ENCODE data around the gene HAGHL.
"Not testable (repeated sequence)": the region's sequence is repeated elsewhere in the genome, so short reads cannot be mapped to it uniquely, and the experiment has no call there.

The HAGHL gene

DNA sequence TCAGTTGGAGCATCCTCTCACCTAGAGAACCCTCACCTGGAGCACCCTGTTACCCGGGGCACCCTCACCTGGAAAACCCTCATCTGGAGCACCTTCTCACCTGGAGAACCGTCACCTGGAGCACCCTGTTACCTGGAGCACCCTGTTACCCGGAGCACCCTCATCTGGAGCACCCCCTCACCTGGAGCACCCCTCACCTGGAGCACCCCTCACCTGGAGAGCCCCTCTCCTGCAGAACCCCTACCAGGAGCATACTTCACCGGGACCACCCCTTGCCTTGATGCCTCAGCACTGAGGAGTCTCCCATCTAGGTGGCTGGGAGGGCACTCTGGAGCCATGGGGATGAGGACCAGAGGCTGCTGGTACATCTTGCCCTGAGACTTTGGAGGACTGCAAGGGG, 17.9 kb upstream of the HAGHL start:
- no peak for DNase-seq

DNA sequence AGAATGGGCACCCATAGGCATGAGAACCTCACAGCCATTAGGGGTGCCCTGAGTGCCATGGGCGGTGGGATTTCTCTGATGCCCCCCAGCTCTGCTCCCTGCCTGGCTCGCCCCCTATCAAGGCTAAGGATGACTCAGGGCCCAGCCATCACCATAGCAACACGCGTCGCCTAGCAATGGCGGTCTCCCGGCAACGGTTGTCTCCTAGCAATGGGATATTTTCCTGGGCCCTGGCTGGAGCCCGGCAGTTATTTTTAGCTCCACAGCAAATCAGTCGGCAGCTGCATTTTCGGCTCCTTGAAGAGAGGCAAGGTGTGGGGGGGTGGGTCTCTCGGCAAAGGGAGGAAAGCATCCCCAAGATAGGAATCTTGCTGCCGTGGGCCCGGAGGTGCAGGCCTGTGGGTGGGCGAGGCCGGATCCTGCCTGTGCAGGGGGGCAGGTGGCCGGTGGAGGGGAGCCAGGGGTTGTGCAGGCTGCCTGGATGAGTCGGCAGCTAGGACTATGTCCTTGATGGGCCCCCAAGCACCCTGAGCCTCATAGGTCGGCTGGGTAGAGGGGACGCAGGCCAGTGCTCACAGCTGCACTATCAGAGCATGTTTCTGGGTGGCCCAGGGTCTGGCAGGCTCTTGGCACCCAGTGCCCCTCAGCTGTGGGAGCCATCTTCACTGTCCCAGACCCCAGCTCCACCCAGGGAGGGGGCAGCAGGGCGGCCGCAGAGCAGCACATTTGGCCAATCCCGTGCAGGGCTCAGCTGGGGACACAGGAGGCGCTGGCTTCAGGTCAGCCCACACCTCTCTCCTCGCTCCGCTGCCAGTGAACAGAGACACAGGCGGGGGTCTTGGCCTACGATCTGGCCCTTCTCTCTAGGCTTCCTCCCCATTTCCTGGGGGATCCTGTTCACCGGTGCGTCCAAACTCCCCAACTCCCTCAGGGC, 17.1 kb upstream of the HAGHL start:
- DNase-seq = peak; percentile 84

DNA sequence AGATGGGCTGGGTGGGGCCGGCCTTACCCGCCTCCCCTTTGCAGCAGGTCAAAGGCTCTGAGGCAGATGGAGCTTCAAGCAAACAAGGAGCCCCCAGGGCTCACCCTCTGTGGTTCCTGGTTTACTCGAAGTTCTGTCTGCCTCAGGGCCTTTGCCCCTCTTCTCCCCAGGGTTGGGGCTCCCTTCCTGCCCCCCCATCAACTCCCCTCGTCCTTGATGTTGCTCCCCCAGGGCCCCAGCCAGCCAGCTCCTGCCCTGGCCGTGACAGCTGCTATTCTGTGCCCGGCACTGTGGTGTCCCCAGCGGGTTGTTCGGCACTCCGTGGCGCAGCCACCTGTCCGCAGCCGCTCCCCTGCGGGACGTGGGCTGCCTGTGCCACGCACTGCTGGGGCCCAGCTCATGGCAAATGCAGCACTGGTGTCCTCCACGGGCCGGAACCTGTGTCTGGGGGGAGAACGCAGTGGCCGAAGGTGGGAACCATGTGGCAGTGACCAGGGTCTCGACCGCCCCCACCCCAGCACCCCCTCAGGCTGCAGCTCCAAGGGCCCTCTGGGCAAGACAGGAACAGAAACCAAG, 16.3 kb upstream of the HAGHL start:
- DNase-seq = no peak

DNA sequence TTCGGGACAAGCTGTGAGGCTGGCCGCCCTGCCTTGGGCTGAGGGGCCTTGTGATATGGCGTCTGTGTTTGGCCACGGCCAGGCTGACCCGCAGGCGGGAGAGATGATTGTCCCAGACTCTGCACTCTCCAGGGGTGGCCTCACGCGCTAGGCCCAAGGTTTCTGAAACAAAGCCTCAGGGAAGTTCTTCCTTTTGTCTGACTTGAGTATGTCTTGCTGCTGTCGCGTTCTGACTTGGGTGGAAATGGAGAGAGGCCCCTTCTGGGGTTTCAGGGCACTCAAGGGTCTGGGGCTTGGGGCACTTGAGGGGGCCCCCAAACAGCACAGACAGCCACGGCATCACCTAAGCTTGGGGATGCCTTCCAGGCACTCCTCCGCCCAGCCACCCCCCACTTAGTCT, 15.8 kb upstream of the HAGHL start:
- DNase-seq = no peak

DNA sequence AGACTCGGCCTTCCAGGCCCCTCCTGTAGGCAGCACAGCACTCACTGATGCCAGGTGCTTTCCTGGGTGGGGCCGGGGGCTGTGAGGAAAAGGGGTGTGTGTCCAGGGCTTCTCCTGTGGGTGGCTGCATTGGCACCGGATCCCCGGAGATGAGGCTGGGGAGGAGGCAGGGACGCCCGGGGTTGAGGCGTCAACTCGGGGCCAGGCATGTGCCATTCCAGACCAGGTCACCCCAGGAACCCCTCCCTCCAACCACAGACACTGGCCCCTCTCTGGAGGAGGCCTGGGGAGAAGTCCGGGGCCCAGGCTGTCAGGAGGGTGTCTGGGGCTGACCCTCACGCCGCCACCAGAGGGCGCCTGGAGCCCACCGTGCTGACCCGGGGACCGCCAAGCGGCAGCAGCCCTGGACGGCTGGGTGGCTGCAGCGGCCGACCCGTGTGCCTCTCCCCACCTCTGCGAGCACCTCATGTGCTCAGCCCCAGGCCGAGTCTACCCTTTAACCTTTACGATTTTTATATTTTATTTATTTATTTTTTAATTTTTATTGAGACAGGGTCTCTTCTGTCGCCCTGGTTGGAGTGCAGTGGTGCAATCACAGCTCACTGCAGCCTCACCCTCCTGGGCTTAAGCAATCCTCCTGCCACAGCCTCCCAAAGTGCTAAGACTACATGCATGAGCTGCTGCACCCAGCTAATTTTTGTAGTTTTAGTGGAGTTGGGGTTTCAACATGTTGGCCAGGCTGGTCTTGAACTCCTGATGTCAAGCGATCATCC, 15.2 kb upstream of the HAGHL start:
- no peak for DNase-seq

DNA sequence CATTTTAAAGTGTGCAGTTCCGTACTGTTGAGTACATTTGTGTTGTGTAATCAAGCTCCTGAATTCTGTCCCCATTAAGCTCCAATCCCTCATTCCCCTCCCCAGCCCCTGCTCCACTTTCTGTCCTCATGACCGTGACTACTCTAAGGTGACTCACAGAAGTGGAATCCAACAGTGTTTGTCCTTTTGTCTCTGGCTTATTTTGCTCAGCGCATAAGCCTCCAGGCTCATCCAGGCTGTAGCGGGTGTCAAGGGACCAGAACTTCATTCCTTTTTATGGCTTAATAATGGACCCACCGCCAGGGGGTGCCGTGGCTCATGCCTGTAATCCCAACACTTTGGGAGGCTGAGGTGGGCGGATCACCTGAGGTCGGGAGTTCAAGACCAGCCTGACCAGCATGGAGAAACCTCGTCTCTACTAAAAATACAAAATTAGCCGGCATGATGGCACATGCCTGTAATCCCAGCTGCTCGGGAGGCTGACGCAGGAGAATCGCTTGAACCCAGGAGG, 14.1 kb upstream of the HAGHL start:
- DNase-seq = not testable (repeated sequence)

DNA sequence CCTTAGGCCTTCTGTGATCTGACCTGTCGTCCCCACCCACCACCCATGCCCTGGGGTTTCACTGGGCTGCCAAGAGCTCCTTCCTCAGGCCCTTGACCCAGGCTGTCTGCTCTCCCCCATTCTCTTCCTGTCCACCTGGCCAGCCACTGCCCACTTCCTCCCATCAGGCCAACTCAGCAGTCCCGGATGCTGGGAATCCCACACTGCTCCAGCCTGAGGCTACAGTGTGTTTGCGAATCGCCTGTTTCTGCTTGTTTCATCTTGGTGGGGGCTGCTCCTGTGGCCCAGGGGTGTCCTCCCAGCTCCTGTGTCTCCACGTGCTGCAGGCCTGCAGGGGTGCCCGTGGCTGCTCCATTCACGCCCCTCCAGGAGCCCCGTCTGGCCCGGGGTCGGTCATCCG, 12.8 kb upstream of the HAGHL start:
- no peak for DNase-seq

DNA sequence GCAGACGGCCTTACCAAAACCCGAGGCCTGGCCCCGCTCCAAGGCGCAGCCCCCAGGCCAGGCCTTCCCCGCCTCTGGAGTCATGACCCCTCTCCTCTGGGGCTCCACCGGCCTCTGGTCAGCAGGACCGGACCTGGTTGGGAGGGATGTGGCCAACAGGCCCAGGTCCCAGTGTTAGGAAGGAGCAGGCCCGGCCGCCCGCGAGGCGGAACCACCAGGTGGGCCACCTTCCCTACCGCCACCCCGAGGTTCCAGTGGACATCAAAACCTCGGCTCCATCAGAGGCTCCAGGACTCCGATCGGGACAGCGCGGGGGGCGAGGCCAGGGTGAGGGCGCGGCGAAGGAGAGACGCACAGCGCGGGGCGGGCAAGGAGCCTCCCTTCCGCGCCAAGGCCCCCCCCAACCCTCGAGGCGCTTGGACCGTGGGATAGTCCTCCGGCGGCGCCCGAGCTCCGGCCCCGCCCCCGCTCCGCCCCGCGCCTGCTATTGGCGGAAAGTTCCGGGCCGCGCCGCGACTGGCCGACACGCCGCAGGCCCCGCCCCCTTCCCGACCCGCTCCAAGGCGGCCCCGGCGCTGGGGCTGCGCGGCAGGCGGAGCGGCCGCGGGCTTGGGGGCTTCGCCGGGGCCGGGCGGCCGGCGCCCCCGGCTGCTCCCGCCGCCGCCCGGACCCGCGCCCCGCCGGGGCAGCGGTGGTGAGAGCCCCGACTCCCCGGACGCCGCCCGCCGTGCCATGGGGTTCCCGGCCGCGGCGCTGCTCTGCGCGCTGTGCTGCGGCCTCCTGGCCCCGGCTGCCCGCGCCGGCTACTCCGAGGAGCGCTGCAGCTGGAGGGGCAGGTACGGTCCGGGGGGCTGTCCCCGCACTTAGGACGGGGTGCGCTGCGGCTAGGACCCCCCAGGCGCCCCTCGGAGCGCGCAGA, 12.1 kb upstream of the HAGHL start, which contains the start of gene METRN:
Gene METRN, plus strand, starts transcription at position 561 of the 919 bp plus-strand sequence. Its CDS starts 172 bp downstream, at position 733.
- no peak for DNase-seq

DNA sequence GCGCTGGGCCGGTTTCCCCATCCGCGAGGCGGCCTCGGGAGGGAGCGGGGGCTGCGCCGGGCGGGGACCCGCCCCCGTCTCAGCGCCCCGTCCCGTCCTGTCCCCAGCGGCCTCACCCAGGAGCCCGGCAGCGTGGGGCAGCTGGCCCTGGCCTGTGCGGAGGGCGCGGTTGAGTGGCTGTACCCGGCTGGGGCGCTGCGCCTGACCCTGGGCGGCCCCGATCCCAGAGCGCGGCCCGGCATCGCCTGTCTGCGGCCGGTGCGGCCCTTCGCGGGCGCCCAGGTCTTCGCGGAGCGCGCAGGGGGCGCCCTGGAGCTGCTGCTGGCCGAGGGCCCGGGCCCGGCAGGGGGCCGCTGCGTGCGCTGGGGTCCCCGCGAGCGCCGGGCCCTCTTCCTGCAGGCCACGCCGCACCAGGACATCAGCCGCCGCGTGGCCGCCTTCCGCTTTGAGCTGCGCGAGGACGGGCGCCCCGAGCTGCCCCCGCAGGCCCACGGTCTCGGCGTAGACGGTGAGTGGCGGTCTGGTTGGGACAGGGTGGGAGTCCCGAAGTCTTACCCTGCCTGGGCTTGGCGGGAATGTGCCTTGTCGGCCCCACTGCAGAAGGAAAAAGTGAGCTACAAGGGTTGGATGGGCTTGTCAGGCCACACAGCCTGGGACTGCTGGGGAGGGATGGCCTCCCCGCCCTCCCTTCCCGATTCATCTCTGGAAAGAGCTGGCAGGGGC, 11.3 kb upstream of the HAGHL start:
- DNase-seq = no peak

DNA sequence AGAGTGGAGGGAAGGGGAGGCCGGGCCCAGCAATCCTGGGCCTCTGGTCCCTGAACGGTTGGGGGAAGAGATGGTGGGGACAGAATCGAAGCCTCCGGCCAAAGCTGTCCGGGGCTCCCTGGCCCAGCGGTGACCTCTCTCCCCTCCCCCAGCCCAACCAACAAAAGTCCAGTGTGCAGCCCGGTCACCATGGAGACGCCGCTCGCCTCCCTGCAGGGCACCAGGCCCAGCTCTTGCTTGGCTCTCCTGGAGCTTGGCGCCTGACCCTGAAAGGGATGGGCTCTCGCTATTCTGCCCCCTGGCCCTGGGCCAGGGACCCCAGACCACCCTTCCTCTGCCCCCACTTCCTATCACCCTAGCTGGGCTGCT, 10.7 kb upstream of the HAGHL start:
- no peak for DNase-seq

DNA sequence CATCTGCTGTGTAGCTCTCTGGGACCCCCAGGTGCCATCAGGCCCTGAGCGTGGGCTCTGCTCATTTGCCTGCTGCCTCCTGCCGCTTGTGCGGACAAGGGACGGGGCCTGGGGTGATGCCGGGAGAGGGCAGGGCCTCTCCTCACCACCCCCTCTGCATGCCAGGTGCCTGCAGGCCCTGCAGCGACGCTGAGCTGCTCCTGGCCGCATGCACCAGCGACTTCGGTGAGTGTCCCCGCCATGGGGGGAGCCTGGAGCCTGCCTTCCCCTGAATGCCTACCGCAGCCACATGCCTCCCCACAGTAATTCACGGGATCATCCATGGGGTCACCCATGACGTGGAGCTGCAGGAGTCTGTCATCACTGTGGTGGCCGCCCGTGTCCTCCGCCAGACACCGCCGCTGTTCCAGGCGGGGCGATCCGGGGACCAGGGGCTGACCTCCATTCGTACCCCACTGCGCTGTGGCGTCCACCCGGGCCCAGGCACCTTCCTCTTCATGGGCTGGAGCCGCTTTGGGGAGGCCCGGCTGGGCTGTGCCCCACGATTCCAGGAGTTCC, 10.1 kb upstream of the HAGHL start:
- DNase-seq = no peak

DNA sequence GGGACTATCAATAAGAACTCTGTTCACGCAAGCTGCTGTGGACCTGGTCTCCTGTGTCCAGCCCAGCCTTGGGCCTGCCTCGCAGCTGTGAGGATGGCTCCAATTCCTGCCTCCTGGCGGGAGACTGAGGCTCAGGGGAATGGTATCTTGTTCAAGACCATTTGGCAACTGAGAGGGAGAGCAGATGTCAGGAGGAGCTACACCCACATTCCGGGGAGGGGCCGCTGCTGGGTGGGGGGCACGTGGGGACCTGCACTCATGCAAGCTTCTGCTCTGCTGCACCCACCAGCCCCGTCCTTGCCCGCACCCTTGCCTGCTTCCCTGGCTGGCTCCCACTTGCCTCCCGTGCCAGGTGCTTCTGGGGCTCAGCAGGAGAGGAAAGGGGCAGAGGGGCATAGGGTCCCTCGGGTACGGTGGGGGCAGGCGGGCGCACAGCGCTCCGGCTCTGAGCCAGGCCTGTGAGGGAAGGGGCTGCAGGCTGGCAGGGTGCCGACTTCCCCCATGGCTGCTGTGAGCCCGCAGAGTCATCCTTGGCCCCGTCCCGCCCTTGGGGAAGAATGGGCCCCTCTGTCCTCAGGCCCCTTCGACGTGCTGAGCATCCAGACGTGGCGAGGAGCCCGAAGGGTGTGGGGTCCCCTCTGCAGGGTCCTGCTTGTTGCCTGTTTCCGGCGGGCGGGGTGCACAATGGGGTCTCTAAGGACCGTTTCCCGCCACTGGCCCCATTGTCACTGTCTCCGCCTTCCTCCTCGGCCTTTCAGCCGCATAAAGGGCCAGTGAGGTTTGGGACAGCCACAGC, 9.3 kb upstream of the HAGHL start:
- no peak for DNase-seq

DNA sequence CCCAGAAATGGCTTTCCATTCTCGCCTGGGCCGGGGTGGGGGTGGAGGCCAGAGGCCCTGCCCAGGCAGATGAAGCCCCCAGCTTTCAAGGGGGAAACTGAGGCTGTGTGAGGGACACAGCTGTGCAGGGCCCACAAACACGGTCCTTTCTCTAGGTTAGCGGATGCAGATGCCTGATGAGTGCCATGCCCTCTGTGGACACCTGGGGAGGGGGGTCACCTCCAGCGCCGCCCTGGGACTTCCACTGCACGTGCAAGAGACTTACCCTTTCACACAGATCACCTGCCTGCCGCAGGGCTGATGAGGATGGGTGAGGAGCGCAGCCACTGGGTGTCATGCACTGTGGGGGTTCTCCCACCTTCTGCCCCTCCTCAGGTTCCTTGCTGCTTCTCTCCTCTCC, 8.5 kb upstream of the HAGHL start:
- DNase-seq = no peak

DNA sequence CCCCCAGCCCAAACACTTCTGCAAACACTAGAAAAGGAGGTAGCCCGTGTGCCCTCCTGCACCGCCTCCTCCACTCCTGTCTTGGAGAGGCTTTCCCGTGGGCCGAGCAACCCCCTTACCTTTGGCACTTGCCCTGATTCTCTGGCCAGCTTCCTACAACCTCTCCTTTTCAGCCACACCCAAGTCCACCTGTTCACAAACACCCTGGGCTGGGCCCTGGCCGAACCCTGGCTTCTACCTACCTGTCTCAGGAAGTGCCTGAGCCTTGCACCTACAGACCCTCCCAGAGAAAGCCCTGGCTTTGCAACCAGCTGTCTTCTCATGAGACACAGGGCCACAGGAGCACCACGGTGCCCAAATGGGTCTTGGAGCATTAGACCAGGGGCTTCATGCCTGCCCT, 8.0 kb upstream of the HAGHL start:
- no peak for DNase-seq

DNA sequence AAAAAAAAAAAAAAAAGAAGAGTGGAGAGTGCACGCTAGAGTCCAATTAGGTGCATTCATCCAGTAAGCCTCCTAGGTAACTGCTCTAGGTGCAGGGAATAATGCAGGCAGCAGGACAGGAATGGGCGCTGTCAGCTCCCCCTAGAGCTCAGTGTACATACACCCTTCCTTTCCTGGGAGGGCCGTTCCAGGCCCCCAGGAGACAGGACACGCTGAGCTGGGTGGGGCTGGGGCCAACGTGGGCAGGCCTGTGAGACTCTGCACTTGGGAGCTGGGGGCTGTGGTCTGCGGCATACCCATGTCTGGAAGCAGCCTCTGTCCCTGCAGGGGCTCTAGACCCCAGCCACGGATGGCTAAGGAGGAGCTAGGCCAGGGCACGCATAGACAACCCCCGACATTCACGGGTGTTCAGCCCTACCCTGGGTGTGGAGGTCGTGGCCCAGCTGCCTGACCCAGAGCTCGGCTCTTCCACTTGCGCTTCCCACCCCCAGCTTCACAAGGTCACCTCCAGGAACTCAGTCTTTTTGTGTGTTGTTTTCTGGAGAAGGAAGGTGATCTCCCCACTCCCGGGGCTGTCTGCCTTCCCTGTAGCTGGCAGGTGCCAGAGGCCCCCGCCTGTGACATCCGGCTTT, 7.0 kb upstream of the HAGHL start:
- DNase-seq = no peak

DNA sequence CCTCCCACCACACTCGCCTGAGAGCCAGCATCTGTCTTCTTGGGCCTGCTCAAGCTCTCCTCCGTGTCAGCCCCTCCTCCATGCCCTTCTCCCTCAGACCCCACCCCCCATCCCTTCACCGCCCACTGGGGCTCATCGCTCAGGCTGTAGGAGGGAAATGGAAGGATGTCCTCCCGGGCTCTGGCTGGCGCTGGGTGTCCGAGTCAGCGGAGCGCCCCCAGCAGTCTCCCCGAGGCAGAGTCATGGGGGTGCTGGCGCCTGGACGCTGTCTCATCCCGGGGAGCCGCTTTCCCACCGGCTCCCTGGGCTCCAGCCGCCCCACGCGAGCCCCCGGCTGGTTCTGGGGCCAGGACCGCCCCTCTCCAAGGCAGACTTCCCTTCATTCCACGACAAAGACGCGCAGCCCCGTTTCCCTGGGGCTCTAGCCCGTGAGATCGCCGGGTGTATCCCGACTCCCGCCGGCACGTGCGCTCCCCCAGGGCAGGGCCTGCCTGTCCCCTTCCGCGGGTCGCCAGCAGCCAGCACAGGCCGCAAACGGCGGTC, 6.4 kb upstream of the HAGHL start:
- DNase-seq = no peak

DNA sequence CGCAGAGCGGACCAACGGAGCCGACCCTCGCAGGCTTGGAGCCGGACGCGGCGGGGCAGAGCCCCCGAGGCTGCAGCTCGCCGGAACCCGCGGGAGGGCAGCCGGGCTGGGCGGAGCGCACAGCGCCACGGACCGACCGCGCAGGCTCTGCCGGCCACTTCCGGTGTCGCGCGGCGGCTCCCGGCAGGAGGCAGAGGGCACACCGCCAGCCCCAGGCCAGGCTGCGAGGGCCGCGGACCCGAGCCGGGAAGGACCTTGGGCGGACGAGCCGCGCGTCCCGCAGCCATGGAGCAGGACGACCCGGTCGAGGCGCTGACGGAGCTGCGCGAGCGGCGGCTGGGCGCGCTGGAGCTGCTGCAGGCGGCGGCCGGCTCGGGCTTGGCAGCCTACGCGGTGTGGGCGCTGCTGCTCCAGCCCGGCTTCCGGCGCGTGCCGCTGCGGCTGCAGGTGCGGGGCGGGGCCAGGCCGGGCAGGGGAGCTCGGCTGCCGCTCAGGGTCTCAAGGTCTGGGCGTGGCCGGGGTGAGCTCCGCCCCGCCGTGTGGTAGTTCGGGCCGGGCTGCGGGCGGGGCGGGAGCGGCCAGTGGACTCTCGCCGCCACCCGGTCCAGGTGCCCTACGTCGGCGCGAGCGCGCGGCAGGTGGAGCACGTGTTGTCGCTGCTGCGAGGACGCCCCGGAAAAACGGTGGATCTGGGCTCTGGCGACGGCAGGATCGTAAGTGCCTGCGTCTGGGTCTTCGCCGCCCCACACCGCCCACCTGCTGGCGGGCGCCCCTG, 5.7 kb upstream of the HAGHL start, which contains the start of gene ANTKMT:
Gene ANTKMT, plus strand, starts transcription at position 157 of the 775 bp plus-strand sequence. Its CDS starts 129 bp downstream, at position 286.
- DNase-seq = peak; percentile 52

DNA sequence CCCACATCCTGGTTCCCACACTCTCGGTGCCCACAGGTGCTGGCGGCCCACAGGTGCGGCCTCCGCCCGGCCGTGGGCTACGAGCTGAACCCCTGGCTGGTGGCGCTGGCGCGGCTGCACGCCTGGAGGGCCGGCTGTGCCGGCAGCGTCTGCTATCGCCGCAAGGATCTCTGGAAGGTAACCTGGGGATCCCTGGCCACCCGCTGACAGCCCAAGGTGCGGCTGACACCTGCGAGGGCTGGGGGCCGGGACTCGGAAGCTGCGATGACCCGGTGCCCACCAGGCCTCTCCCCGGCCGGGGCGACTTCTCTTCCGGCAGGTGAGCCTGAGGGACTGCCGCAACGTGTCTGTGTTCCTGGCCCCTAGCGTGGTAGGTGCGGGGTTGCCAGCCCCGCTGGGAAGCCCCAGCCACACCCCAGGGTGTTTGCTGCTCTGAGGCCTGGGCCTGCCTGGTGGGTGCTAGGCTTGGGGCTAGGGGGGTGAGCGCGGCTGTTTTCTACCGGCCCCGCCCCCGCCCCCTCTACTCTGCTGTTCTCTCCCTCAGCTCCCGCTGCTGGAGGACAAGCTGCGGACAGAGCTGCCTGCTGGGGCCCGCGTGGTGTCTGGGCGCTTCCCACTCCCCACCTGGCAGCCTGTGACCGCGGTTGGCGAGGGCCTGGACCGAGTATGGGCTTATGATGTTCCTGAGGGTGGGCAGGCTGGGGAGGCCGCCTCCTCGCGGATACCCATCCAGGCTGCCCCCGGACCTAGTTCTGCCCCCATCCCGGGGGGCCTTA, 5.0 kb upstream of the HAGHL start:
- DNase-seq = no peak

Data from NCI-H1417 treated with DMSO at 0.1 percent for 48 hours (cell line).